Occipital lobe (tissue), 2 donors: ENCODE data around the gene SCN5A. TPM values are rescaled to one million over a fixed set of nuclear protein-coding genes. Genes with fewer than 3 reads are reported as not detected.

Experiments
- DNase-seq: peaks from one replicate; lab custom pipeline; 2025; lab: John Stamatoyannopoulos, UW
- total RNA-seq: library from RNA; depleted of rRNA; stranded (reverse); fragments of >200 nt; gene quantifications from one replicate; pipeline ENCODE4 v1.2.3, GENCODE V29; 2014

Gene SCN5A
- total RNA-seq, 1 donor from 2014 or later = 0.16 TPM

DNA sequence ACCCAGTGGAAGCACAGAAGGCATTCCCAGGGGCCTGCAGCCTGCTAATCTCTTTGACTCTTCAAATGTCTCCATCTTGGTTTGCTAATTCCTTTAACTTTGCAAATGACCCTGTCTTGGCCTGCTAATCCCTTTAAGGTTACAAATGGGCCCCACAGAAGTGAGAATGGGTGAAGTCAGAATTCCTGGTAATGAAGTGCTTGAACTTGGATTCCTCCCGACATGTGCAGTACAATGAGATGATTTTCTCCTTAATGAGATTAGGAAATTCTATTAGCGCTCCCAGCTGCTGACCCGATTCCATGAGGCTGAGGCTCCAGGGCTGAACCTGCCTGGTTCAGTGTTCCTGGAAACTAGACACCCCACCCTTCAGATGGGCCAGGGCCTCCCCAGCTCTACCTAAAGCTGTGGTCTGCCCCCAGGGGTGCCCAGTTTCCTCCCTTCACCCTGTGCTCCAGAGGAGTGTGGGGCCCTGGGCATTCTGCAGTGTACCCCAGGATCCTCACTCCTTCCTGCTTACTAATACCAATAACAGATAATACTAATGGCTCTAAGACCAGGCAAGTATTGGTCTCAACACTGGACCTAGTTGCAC lies 47.4 kb downstream of the SCN5A start:
- no peak for DNase-seq

DNA sequence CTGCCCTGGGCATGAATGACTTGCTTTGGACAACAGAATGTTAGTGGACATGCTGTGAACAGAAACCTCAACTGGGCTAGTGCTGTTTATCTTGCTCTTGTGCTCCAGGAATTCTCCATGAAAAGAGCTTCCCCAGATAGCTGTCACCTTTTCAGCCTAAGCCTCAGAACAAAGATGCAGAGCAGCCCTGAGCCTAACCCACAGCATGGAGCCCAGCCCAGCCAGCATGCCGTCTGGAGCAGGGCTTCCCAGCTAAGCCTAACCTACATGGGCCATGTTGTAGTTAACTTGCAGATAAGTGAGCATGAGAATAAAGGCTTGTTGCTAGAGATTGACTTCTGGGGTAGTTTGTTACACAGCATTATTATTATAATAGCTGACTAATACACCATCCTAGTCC lies 48.9 kb downstream of the SCN5A start:
- DNase-seq = no peak

DNA sequence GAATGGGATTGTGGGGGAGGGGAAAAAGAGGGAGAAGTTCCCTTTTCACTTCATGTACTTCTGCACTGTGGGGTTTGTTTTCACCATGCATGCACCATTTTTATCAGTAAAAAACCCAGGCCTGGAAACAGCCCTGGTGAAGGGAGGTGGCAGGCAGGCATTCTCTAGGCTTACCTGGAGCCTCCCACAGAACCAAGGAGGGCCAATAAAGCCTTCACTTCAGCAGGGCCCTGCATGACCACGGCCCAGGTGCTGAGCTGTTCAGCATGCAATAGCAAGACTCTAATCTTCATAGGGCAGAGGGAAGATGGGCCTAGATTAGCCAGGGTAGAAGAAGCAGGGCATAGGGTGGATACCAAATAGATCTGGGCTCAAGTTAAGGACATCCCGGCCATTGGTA lies 49.6 kb downstream of the SCN5A start:
- DNase-seq = no peak

DNA sequence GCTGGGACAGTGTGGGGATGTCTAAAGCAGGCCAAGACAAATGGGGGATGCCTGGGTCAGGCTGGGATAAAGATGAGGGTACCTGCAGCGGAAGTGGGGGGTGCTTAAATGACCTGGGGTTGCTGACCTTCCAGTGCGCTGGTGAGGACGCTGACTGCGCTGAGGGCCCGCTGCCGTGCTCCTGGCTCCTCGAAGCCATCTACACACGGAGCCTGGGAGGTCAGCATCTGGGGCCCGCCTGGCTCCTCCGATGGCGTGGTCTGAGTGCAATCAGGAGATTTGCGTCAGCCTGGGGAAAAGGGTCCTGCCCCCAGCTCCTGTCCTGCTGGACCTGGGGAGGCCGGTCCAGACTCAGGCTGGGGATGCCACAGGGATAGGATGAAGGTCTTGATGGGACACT lies 50.7 kb downstream of the SCN5A start:
- DNase-seq = no peak

DNA sequence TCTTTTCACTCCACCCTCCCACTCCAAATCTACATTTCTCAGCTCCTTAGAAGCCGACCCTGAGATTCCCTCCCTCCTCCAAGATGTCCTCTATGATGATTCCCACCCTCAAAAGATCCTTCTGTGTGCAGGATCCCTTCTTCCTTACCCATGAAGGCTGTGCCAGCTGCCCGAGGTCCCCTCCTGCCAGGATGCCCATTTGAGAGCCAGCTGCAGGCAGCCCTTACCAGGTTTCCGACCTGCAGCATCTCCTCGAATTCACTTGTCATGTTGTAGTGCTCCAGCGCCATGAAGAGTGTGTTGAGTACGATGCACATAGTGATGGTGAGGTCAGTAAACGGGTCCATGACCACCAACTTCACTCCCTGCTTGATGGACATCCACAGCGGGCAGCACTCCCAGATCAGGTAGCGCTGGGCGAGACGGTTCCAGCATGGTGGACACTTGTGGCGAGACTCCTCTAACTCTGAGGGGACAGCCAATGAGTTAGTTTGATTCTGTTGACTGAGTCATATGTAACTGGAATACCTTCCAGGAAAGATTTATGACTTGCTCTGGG lies 51.9 kb downstream of the SCN5A start:
- no peak for DNase-seq

DNA sequence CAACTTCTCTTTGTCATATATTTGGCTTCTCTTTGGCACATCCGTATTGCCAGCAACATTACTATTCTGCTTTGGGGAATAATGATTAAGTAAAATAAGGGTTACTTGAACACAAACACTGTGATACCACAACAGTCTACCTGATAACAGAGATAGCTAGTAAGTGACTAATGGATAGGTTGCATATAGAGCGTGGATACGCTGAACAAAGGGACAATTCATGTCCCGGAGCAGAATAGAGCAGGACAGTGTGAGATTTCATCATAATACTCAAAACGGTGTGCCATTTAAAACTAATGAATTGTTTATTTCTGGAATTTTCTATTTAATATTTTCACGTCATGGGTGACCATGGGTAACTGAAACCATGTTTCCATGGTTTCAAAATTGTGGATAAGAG lies 54.1 kb downstream of the SCN5A start:
- no peak for DNase-seq

DNA sequence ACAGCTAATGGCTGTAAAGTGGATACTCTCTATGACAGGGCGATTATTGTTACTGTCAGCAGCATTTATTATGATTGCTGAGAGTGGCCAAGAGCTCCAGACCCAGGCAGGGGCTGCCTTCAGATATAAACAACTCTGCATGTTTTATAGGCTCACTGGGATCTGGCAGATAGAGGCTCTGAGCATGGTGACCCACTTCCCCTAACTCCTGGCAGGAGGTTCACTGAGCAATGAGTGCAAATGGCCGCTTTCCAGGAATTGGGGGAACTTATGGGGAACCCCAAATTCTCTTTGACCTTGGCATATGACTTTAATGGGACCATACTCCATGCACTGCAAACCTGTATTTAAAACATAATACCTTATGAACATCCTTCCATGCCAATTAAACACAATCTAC lies 59.0 kb downstream of the SCN5A start:
- DNase-seq = no peak

DNA sequence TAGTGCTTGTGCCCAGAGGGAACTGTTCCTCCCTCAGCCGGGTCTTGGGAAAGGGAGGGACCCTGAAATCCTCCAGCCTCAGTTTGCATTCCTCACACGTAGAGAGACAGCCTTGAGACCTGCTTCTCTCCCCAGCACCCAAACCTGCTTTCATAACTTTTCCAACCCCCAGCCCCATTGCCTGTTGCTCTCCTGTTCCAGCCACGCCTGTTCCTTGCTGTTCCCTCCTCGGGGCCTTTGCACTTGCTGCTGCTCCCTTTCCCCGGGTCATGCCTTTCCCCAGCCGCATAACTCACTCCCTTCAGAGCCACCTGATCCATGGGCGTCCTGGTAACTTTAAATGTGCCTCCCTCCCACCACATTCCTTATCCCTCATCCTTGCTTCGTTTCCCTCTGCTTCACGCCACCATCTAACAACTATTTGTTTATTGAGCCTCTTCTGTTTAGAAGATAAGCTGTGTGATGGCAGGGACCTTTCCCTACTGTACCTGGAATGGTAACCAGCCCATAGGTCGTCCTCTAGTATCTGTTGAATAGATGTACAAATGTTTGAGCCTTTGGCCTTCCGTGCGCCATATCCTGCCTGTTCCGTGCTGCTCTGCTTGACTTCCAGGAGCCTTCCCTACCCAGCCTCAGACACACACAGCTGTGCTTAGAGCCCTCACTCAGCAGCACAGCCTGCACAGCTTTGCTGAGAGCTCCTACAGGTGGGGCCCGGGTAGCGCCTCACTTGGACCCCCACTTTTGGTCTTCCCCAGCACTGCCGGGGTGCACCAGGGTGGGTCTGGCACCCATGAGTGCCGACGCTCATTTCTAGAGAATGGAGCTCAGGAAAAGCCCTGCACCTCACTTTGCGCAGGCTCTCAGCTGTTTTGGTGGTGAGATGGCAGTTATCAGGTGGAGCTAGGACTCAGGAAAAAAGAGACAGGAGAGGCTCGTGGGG lies 60.2 kb downstream of the SCN5A start:
- DNase-seq = no peak

DNA sequence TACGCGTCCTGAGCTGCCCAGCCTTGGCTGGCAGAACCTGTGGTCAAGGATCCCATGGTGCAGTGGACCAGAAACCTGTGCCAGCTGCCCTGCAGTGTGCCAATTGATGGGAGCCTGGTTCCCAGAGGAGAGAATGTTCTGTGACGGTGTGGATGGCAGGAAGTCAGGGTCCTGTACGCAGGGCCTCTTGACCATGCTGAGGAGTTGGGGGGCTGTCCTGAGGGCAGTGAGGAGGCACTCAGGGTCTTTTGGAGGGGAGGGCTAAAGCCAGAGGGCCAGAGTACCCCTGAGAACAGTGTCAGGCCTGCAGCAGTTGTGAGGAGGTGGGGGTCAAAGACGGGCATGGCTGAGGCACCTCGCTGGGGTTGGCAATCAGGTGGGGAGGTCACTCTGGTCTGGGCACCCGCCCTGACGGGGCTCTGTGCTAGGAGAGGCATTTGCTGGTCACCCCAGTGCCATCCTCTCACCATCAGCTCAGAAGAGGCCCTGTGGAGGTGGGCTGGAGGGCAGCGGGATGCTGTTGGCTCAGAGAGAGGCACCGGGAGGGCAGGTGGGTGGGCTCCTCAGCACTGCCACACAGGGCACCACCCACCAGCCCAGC lies 61.0 kb downstream of the SCN5A start:
- DNase-seq = no peak

DNA sequence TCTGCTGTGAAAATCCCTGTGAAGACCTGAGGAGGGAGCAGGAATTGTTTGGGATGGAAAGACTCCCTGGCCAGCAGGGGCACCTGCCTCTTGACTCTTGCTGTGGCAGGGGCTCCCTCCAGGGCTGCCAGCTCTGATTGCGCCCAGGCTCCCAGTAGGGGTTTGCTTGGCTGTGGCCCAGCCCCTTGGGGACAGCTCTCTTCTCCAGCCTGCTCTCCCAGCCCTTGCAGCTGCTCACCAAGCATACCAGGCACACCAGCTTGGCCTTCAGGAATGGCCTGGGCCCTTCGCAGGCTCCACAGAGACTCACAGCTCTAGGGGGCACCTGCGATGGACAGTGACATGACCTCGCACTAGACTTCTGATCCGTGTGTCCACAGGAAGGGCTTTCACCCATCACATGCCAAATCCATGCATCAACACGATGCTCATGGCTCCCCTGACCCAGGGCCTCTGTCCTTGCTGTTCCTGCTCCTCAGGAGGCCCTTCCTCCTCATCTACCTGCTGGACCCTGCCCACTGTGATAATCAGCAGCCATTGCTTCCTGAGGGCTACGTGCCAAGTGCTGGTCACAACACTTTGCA lies 61.8 kb downstream of the SCN5A start:
- DNase-seq = no peak

DNA sequence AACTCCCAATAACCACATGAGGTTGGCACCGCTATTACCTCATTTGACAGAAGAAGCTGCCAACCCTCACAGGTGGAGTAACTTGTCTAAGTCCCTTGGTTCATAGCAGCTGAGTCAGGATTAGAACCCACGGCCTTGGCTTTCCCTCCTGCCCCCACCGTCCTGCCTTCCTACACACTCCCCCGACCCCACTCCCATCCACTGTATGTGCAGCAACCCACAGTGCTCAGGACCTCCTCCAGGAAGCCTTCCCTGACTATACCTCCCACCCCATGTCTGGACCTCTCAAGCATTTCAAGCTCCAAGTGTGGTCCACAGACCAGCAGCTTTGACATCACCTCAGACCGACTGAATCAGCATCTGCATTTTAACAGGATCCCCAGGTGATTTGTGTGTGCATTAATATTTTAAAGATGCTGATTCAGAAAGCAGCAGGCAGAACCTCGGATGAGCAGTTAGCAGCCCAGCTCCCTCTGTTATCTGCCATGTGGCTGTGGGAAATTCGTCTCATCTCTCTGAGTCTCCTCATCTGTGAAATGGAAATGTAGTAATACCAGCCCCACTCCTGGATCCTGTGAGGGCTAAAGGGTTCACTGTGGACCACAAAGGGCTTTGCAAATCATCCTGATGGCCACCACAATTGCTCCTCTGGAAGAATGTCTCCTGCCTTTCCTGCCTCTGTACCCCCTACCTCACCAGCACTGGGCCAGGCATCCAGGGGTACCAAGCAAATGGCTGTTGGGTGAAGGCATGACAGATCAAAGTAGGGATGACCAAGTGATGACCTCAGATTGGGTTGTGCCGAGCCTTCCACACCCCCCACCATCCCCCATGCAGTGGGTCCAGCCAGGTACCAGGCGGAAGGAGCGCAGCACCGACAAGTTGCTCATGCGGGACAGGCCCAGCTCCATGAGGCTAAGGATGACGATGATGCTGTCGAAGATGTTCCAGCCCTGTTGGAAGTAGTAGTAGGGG lies 62.7 kb downstream of the SCN5A start:
- DNase-seq = no peak

DNA sequence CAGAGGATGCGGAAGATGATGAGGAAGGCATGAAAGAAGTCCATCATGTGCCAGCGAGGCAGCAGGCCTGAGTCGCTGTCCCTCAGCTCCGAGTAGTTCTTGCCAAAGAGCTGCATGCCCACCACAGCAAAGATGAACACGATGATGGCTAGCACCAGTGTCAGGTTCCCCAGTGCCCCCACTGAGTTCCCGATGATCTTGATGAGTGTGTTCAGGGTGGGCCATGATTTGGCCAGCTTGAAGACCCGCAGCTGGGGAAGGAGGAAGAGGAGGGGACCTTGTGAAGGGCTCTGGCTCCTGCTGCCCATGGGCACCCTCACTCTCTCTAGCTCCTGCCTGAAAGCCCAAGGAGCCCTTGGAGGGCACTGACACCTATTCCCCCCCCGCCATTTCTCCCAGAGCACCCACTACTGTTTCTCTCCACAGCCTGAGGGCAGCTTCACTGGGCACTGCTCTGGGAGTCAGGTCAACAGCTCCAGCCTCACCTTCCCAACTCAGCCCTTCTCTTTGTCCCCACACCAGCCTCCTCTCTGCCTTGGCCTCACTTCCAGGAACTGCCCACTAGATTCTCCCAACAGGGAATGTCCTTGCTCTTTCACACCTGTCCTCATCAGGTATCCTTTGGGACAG lies 63.6 kb downstream of the SCN5A start:
- DNase-seq = no peak

DNA sequence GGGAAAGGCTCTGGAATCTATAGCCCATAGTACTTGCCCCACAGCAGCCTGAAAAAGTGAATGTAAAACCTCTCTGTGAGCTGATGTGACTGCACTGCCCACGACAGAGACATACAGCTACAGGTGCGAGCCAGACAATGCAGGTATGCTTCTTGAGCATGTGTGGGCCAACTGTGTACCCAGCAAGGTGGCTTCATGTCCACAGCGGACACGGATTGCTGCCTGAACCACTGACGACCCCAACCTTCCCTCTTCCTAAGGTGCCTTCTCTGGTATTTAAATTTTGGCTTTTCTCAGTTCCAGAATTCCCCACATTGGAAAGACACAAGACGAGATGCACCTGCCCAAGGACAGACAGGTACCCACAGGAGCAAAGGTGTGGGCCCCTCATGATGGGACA lies 65.8 kb downstream of the SCN5A start:
- DNase-seq = no peak

DNA sequence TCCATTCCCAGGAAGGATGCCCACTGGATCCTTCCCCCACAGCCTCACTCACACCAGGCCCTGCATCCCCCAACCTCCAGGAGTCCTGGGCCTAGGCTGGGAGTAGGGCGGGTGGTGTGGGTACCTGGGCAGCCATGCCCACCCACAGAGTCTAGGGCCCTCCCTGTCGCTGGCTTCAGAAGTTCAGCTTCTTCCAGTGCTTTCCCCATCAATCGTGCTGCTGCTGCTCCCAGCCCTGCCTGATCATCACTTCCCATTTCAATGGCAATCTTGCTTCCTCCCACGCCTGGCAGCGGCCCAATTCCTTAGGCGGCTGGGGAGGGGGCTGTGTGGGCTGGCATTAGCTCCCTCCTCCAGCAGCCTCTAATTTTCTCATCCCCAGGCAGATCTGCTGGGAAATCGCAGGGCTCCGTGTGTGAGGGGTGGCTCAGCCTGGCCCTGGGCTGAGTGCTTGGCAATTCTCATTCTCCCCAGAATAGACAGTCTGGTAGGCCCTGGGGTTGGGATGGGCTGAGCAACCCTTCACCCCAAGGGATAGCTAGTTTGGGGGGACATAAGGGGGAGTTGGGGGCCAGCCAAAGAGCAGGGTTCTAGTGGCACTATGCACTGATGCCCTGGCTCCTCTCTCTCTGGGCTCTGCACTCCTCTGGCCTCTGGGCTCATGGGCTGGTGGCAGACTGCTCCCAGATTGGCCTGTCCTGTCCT lies 66.4 kb downstream of the SCN5A start:
- no peak for DNase-seq

DNA sequence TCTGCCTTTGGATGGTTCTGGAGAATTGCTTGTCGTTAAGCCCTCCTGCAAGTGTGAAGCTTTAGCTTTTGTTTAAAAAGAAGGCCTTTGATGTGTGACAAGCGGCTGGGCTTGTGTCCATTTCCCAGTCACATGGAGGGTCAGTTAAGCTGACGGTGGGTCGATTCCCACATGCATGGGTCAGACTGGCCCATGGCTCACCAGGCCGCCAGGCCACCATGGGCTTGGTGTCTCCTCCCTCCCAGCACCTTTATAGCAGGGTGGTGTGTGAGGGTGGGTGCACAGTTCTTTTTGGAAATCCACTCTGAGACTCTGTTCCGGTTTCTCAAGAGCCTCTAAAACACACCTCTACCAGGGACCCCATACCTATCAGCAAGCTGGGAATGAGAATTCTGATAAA lies 67.2 kb downstream of the SCN5A start:
- DNase-seq = no peak

DNA sequence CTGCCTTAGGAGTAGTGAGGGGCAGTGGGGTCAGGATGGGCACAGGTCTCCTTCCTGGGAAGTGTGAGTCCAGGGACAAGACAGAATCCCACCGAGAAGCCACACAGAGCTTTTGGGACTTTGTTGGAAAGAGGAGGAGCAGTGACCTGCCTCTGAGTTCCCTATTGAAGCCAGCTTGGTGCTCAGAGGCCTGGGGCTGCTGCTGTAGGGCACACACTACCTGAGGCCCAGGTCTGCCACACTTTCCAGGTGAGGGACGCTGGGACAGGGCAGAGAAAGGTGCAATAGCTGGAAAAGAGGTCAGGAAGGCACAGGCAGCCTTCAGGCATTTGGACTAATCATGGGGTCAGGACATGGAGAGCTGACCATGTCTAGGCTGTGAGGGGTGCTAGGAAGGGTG lies 67.7 kb downstream of the SCN5A start:
- no peak for DNase-seq

DNA sequence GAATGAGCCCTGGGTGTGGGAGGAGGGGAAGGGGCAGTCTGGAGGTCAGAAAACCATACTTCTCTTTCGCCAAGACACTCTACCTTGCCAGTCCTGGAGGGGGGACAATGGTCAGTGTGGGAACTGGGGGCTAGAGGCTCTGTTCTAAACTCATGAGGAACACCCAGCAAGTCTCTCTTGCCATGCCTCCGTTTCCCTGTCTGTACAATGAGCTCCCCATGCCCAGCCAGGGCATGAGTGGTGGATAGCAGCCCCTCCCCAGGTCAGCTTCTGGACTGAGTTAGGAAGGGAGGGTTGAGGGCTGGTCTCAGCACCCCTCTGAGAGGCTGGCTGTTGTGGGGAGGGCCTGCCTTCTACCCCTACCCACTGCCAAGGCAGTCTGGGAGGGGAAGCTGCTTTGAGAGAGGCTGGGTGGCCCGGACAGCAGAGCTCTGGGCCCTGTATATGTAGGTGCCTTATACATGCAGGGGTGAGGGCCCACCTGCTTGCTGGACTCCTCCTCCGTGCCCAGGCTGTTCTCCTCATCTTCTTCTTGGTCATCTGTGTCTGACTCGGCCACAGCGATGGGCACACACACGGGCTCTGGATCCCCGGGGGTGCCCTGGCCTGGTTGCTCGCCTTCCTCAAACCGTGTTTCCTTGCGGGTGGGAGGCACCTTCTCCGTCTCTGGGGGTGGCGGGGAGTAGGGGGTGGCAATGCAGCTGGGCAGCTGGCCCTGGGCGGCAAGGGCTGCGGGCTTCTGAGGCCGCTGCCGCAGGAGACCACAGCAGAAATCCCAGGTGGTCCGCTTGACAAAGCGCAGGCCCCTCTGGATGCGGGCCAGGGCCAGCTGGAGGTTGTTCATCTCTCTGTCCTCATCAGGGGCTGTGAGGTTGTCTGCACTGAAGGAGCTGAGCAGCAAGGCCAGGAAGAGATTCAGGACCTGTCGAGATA lies 68.8 kb downstream of the SCN5A start:
- no peak for DNase-seq
